ENCODE measurements around the gene IRGC. TPM values are rescaled to one million over a fixed set of nuclear protein-coding genes. Genes with fewer than 3 reads are reported as not detected.

The IRGC gene
- polyA plus RNA-seq, 1 donor from 2014 or later: 0.51 TPM

GRCh38 chr19:43735957-43736356, 20.1 kb downstream of the IRGC start:
- no peak overlapping the region for H2AFZ ChIP-seq (ENCODE audit: low read depth, low read length)
- H3K4me2 ChIP-seq (ENCODE audit: low read length): no peak overlapping the region
- no peaks in the 10 kb centered on the region for H4K20me1 ChIP-seq (ENCODE audit: insufficient read depth)
- TF ChIP-seq MXI1 (conservative IDR thresholded peaks at IDR 0.05; ENCODE audit: poor library complexity, severe bottlenecking): no peak
- no peaks in the 10 kb centered on the region for H3F3A ChIP-seq (ENCODE audit: insufficient read depth, low read length, poor library complexity, severe bottlenecking)
- no peaks in the 10 kb centered on the region for H3K9me2 ChIP-seq (ENCODE audit: insufficient read depth, low read length)
- no peak overlapping the region for H3K9ac ChIP-seq (ENCODE audit: low read length)
- H3K36me3 ChIP-seq (ENCODE audit: insufficient read depth, low read length): peaks cover 6% of the 10 kb centered on the region
- H3K79me2 ChIP-seq (replicated peaks; ENCODE audit: insufficient read depth, low read length): no peaks in the 10 kb centered on the region
- no peak overlapping the region for H3K27ac ChIP-seq (ENCODE audit: low read length)
- H3K4me3 ChIP-seq (ENCODE audit: low read length): no peak overlapping the region
- H3K9me3 ChIP-seq (ENCODE audit: low read length): no peaks in the 10 kb centered on the region
- H3K27me3 ChIP-seq (ENCODE audit: insufficient read depth, low read depth, low read length): no peaks in the 10 kb centered on the region

GRCh38 chr19:43738780-43739211, 22.9 kb downstream of the IRGC start:
- Histone ChIP-seq H3K27ac (ENCODE audit: low read length) (no peak overlapping the region), H3K9me2 (ENCODE audit: insufficient read depth, low read length) (no peaks in the 10 kb centered on the region), H3K4me2 (ENCODE audit: low read length) (no peak overlapping the region), H3K79me2 (replicated peaks; ENCODE audit: insufficient read depth, low read length) (no peaks in the 10 kb centered on the region), H2AFZ (ENCODE audit: low read depth, low read length) (no peak overlapping the region), H3K4me3 (ENCODE audit: low read length) (no peak overlapping the region), H3K27me3 (ENCODE audit: insufficient read depth, low read depth, low read length) (no peaks in the 10 kb centered on the region), H3K36me3 (ENCODE audit: insufficient read depth, low read length) (peaks cover 6% of the 10 kb centered on the region), H3K9me3 (ENCODE audit: low read length) (no peaks in the 10 kb centered on the region), H4K20me1 (ENCODE audit: insufficient read depth) (no peaks in the 10 kb centered on the region), H3K9ac (ENCODE audit: low read length) (no peak overlapping the region), H3F3A (ENCODE audit: insufficient read depth, low read length, poor library complexity, severe bottlenecking) (no peaks in the 10 kb centered on the region)
- TF ChIP-seq, protein P1, sequence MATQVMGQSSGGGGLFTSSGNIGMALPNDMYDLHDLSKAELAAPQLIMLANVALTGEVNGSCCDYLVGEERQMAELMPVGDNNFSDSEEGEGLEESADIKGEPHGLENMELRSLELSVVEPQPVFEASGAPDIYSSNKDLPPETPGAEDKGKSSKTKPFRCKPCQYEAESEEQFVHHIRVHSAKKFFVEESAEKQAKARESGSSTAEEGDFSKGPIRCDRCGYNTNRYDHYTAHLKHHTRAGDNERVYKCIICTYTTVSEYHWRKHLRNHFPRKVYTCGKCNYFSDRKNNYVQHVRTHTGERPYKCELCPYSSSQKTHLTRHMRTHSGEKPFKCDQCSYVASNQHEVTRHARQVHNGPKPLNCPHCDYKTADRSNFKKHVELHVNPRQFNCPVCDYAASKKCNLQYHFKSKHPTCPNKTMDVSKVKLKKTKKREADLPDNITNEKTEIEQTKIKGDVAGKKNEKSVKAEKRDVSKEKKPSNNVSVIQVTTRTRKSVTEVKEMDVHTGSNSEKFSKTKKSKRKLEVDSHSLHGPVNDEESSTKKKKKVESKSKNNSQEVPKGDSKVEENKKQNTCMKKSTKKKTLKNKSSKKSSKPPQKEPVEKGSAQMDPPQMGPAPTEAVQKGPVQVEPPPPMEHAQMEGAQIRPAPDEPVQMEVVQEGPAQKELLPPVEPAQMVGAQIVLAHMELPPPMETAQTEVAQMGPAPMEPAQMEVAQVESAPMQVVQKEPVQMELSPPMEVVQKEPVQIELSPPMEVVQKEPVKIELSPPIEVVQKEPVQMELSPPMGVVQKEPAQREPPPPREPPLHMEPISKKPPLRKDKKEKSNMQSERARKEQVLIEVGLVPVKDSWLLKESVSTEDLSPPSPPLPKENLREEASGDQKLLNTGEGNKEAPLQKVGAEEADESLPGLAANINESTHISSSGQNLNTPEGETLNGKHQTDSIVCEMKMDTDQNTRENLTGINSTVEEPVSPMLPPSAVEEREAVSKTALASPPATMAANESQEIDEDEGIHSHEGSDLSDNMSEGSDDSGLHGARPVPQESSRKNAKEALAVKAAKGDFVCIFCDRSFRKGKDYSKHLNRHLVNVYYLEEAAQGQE (IDR thresholded peaks at IDR 0.05; ENCODE audit: borderline replicate concordance): no peak
- TF ChIP-seq TAF1 (IDR thresholded peaks at IDR 0.05; ENCODE audit: low read depth) (no peak), SMC3 (conservative IDR thresholded peaks at IDR 0.05; ENCODE audit: poor library complexity) (no peak), EZH2 (IDR thresholded peaks at IDR 0.05; ENCODE audit: borderline replicate concordance, insufficient read depth, low read length, poor library complexity, severe bottlenecking) (no peak), MXI1 (conservative IDR thresholded peaks at IDR 0.05; ENCODE audit: poor library complexity, severe bottlenecking) (no peak), POLR2AphosphoS5 (IDR thresholded peaks at IDR 0.05) (no peak), RAD21 (conservative IDR thresholded peaks at IDR 0.05) (no peak), EP300 (conservative IDR thresholded peaks at IDR 0.05; ENCODE audit: poor library complexity, severe bottlenecking) (no peak), CTCF (IDR thresholded peaks at IDR 0.05; ENCODE audit: poor library complexity, severe bottlenecking) (no peak)
